HG03103 (cell line): ENCODE data around the gene CACNA1C.
"Not testable (repeated sequence)": the region's sequence is repeated elsewhere in the genome, so short reads cannot be mapped to it uniquely, and the experiment has no call there.

ENCODE experiments used
- ATAC-seq: cut with Tn5 transposase; IDR thresholded peaks from one replicate; pipeline ENCODE4 v1.9.1; 2021; ENCODE audit warnings: low read depth; ENCODE audit not compliant: unreplicated experiment

Gene CACNA1C

GRCh38 chr12:2722806-2723205, 670.0 kb downstream of the CACNA1C start:
- no peak for ATAC-seq

GRCh38 chr12:2732290-2732689, 679.5 kb downstream of the CACNA1C start:
- no peak for ATAC-seq

GRCh38 chr12:2733493-2734355, 680.9 kb downstream of the CACNA1C start:
- no peak for ATAC-seq

GRCh38 chr12:2735432-2735831, 682.6 kb downstream of the CACNA1C start:
- no peak for ATAC-seq

DNA sequence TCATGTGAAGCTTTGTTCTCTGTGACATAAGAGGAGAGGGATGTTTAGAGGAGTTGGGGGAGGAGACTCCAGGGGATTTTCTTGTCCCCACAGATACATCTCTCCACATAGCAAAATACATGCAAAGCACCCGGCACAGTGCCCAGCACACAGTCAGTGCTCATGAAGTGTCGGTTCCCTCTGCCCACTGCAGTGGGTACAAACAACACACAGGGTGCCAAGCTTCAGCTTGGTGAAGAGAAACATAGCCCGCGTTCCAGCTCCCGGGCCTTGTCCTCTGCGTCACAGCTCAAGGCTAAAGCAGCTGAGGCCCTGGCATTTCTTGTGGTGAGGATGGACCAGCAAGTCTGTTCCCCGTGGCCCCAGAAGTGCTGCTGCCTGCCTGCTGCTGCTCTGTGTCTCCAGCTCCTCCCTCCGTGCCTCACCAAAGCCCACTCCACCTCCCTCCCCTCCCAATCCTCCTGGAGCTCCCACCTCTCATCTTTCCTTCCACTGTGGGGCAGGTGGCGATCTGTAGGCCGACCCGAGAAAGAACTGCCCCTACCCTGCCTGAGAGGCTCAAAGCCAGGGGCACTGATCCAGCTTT, 685.0 kb downstream of the CACNA1C start:
- ATAC-seq = no peak

DNA sequence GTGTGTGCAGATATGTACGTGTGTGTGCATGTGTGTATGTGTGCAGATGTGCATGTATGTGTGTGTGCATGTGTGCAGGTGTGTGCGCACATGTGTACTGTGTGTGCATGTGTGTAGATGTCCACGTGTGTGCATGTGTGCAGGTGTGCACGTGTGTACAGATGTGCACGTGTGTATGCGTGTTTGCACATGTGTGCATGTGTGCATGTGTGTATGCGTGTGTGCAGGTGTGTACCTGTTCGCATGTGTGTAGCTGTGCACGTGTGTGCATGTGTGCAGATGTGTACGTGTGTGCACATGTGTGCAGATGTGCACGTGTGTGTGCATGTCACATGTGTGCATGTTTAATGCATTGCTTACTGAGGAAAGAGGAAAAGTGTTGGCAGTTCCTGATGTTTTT, 686.3 kb downstream of the CACNA1C start:
- ATAC-seq = no peak

DNA sequence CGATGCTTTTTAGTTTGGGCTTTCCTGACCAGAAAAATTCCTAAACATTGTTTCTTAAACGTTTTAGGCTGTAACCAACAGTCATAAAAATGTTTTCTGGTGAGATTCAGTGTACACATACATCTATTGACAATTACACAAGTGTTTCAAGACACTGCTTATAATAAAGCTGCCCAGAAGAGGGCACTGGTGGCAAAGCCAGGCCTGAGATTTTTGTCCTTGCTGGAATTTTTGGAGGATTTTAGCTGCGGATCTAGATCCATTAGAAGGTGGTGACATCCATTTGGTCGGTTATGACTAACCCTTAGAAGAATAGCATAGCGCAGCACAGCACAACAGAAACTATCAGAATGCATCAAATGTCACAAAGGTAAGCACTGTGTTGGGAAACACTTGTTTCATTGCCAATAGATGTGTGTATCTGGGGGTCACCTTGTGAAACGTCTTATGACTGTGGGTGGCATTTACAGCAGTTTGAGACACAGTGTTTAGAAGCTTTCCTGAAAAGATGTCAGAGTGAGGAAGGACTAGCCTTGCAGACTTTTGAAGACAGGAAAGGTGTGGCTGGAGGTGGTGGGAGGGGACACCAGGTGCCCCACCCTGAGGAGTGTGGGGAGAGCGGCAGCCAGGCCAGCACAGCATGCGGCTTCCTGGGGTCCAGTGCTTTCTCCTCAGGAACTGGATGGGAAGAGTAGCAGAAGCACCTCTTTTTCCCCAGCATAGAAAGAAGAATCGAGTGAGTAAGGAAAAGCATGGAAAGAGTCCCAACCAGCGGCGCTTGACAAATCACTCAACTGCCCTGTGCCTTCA, 687.2 kb downstream of the CACNA1C start:
- no peak for ATAC-seq

- not testable (repeated sequence) for ATAC-seq
These were observed 689.2 kb downstream of the CACNA1C start for GRCh38 chr12:2742037-2742436.

DNA sequence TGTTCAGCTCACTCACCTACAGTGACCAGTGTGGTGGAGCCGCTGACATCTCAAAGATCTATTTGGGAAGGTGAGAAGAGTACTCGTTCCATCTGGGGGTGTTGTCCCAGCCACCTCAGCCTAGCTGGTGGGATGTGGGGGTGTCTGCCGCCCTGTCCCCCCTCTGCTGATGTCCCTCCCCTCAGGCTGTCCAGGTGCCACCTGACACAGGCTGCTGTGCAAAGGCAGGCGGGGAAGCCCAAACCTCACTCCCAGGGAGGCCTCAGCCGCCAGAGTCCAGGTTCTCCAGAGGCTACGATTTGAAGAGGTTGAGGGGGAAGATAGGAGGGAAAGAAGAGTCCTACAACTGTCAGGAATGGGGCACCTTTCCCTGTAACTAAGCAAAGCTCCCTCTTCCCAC, 690.7 kb downstream of the CACNA1C start:
- no peak for ATAC-seq

DNA sequence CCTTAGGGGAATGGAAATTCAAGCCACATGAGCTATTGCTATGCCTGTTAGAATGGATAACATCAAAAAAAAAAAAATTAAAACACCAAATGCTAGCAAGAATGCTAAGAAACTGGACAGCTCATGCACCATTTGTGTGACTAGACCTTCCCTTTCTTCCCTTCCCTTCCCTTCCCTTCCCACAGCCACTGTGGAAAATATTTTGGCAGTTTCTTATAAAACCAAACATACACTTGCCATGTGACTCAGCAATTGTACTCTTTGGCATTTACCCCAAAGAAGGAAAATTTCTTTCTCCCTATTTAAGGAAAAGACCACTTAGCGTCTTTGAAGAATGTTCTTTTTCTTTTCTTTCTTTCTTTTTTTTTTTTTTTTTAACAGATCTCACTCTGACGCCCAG, 692.9 kb downstream of the CACNA1C start:
- ATAC-seq = no peak
